Muscle layer of duodenum (tissue), 2 donors: Measurements from ENCODE around the gene SETD2.
"Not testable (repeated sequence)": the region's sequence is repeated elsewhere in the genome, so short reads cannot be mapped to it uniquely, and the experiment has no call there.

Source experiments
- H3K27ac ChIP-seq: one replicate; pipeline ENCODE4 v1.7.0; 2013; ENCODE audit warnings: mild to moderate bottlenecking, low read length
- H3K27me3 ChIP-seq: one replicate; pipeline ENCODE4 v1.7.0; 2013; ENCODE audit warnings: low read depth, mild to moderate bottlenecking, control low read depth, low read length
- H3K36me3 ChIP-seq, 2 donors: one replicate each; pipeline ENCODE4 v1.7.0; 2013; ENCODE audit warnings: low read length in 2 of 2, control low read depth in 1 of 2, mild to moderate bottlenecking in 1 of 2; ENCODE audit not compliant: insufficient read depth in 2 of 2, control insufficient read depth in 1 of 2
- H3K4me1 ChIP-seq, 2 donors: one replicate each; pipeline ENCODE4 v1.7.0; 2013; ENCODE audit warnings: low read length in 2 of 2, mild to moderate bottlenecking in 2 of 2, control low read depth in 1 of 2, moderate library complexity in 1 of 2; ENCODE audit not compliant: insufficient read depth in 2 of 2, control insufficient read depth in 1 of 2
- H3K4me3 ChIP-seq, 2 donors: one replicate each; pipeline ENCODE4 v1.7.0; 2013; ENCODE audit warnings: low read length in 2 of 2, low read depth in 1 of 2, mild to moderate bottlenecking in 1 of 2
- H3K9me3 ChIP-seq, 2 donors: one replicate each; pipeline ENCODE4 v1.7.0; 2013; ENCODE audit warnings: low read length in 2 of 2, control low read depth in 1 of 2, mild to moderate bottlenecking in 1 of 2; ENCODE audit not compliant: control insufficient read depth in 1 of 2
- donor health status: healthy.

SETD2 gene

GRCh38 chr3:47181685-47182084 is 17.8 kb upstream of the SETD2 start:
- H3K4me3 ChIP-seq, H3K27ac ChIP-seq, H3K9me3 ChIP-seq, H3K27me3 ChIP-seq, H3K36me3 ChIP-seq, H3K4me1 ChIP-seq: not testable (repeated sequence)

GRCh38 chr3:47180011-47180410 is 16.1 kb upstream of the SETD2 start:
- not testable (repeated sequence) for H3K27ac ChIP-seq, H3K4me3 ChIP-seq, H3K4me1 ChIP-seq, H3K27me3 ChIP-seq, H3K9me3 ChIP-seq
- peaks cover 5 to 11% of the 10 kb centered on the region in 2 donors for H3K36me3 ChIP-seq

- Histone ChIP-seq H3K9me3 (no peaks in the 10 kb centered on the region), H3K4me3 (no peak overlapping the region), H3K4me1 (no peaks in the 10 kb centered on the region), H3K27me3 (no peaks in the 10 kb centered on the region), H3K27ac (no peak overlapping the region), H3K36me3 (peaks cover 5 to 11% of the 10 kb centered on the region in 2 donors)
Observed at GRCh38 chr3:47176582-47176981, 12.7 kb upstream of the SETD2 start.

DNA sequence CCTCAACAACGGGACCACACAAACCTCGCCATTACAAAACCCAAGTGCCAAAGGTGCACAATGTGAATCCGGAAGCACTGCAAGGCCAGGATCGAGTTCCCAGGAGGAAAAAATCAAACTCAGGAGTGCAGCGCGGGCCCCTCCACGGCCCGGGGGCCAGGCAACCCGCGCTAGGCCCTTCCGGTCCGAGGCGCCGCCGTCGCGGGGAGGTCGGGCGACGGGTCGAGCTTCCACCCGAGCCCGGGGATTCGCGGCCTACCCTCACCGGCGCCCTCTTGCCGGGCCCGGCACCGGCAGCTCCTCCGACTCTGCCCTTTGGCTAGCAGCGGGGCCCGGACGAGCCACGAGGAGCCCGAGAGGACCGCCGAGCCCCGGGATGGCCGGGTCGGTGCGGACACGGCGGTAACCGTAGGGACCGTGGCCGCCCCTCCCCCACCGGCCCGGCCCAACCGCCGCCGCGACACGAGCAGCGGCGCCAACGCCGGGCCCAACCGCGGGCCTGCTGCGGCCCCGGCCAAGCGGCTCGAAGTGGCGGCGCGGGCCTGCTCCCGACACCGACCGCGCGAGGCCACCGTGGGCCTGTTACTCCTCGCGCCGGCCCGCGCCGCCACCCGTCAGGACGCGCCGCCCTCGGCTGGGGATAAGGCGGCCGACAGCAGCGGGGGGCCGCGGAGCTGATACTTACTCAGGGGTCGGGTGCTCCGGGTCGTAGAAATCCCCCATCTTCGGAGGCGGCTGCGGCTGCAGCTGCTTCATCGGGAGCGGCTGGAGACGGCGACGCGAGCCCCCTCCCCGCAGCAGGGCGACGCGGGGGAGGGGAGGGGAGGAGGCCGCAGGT is 525 bp downstream of the SETD2 start:
- peak overlapping the region; percentile 83 to 90 for H3K4me3 ChIP-seq
- H3K27me3 ChIP-seq: no peaks in the 10 kb centered on the region

GRCh38 chr3:47162697-47163168 is 1.2 kb downstream of the SETD2 start:
- peaks cover 15 to 59% of the 10 kb centered on the region in 2 donors for H3K4me1 ChIP-seq
- no peaks in the 10 kb centered on the region for H3K27me3 ChIP-seq
- peak overlapping the region; percentile 73 for H3K27ac ChIP-seq
- no peaks in the 10 kb centered on the region for H3K9me3 ChIP-seq
- H3K4me3 ChIP-seq: peak overlapping the region; percentile 83 to 90
- H3K36me3 ChIP-seq: peaks cover 0 to 7% of the 10 kb centered on the region in 2 donors

More for the DNA sequence above, 525 bp downstream of the SETD2 start:
- H3K36me3 ChIP-seq: peaks cover 0 to 7% of the 10 kb centered on the region in 2 donors
- peak overlapping the region; percentile 73 for H3K27ac ChIP-seq
- no peaks in the 10 kb centered on the region for H3K9me3 ChIP-seq
- peaks cover 15 to 53% of the 10 kb centered on the region in 2 donors for H3K4me1 ChIP-seq

DNA sequence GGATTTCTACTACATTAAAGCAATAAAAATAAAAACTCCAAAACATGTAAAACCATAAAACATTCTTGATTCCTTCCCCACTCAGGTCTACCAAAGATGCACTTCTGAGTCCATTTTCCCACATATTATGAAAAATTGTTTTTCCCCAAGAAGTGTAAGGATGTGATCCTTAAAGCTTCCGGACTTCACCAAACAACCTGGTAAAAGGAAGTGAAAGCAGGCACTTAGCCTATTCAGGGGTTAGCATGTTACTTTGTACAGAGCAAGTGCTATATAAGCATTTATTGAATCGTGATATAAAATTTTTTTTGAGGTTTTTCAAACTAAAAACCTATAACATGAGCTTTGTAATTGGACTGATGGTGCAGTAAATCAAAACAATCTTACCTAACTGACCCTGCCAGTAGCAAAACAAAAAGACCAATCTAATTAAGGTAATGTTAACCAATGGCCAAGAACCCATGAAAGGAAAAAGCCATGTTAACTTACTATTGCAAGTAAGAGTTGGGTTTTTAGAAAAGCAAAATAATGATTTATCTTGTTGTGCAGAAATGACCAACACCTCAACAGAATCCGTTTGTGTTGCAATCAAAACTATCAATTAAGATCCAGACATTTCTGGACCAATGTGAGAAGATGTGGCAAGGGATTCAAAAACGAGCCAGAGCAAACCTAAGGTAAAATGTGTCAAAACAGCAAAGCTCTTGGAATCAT is 1.8 kb downstream of the SETD2 start:
- H3K9me3 ChIP-seq: no peaks in the 10 kb centered on the region
- H3K27me3 ChIP-seq: no peaks in the 10 kb centered on the region
- peaks cover 15 to 63% of the 10 kb centered on the region in 2 donors for H3K4me1 ChIP-seq
- peak overlapping the region; percentile 83 to 90 for H3K4me3 ChIP-seq
- H3K27ac ChIP-seq: peak overlapping the region; percentile 73
- peaks cover 0 to 7% of the 10 kb centered on the region in 2 donors for H3K36me3 ChIP-seq

- Histone ChIP-seq H3K4me1 (peaks cover 18 to 69% of the 10 kb centered on the region in 2 donors), H3K9me3 (no peaks in the 10 kb centered on the region), H3K27ac (no peak overlapping the region), H3K4me3 (no peak overlapping the region), H3K27me3 (no peaks in the 10 kb centered on the region), H3K36me3 (peaks cover 0 to 7% of the 10 kb centered on the region in 2 donors)
Observed at GRCh38 chr3:47159820-47160219, 4.1 kb downstream of the SETD2 start.

- H3K27me3 ChIP-seq: no peaks in the 10 kb centered on the region
- peaks cover 18 to 69% of the 10 kb centered on the region in 2 donors for H3K4me1 ChIP-seq
- H3K9me3 ChIP-seq: no peaks in the 10 kb centered on the region
- H3K27ac ChIP-seq: no peak overlapping the region
- H3K36me3 ChIP-seq: no peaks in the 10 kb centered on the region
- H3K4me3 ChIP-seq: no peak overlapping the region
Observed at GRCh38 chr3:47158208-47158607, 5.7 kb downstream of the SETD2 start.

GRCh38 chr3:47156396-47156795 is 7.5 kb downstream of the SETD2 start:
- Histone ChIP-seq H3K27me3 (no peaks in the 10 kb centered on the region), H3K4me1 (peaks cover 12 to 55% of the 10 kb centered on the region in 2 donors), H3K36me3 (no peaks in the 10 kb centered on the region)

GRCh38 chr3:47152578-47152977 is 11.3 kb downstream of the SETD2 start:
- Histone ChIP-seq H3K4me1 (peaks cover 3 to 32% of the 10 kb centered on the region in 2 donors), H3K4me3 (no peak overlapping the region), H3K27me3 (no peaks in the 10 kb centered on the region), H3K9me3 (no peaks in the 10 kb centered on the region), H3K27ac (no peak overlapping the region), H3K36me3 (no peaks in the 10 kb centered on the region)

More at GRCh38 chr3:47156396-47156795, 7.5 kb downstream of the SETD2 start:
- no peak overlapping the region for H3K4me3 ChIP-seq
- no peaks in the 10 kb centered on the region for H3K9me3 ChIP-seq
- H3K27ac ChIP-seq: no peak overlapping the region

DNA sequence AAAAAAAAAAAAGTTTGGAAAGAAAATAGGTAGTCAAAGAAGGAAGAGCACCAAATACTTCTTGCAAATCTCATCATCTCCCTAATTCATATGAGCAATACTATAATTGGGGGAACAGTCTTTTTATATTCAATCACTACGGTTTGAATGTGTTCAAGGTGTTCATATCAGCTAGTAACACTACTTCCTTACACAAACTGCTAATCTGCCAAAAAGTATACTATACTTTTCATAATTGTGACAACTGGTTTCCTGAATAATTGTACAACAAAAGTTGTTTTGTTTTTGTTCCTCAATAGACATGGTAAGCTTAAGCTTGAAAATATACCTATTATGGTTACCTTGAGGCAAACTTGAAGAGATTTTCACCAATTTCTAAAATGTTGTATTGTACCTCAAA is 12.1 kb downstream of the SETD2 start:
- Histone ChIP-seq H3K9me3 (no peaks in the 10 kb centered on the region), H3K36me3 (no peaks in the 10 kb centered on the region), H3K4me1 (peaks cover 3 to 27% of the 10 kb centered on the region in 2 donors), H3K4me3 (no peak overlapping the region), H3K27ac (no peak overlapping the region), H3K27me3 (no peaks in the 10 kb centered on the region)
